ENCODE measurements around the gene CD300C.
A peak's percentile ranks its signal among the peaks of the same experiment; 100 is the strongest.

The CD300C gene

GRCh38 chr17:74573169-74573568 lies 27.3 kb upstream of the CD300C start:
- DNase-seq: no peak
- in situ Hi-C loops (cut with HindIII; ENCODE audit: low pct_ligation_motif_present, low sequenced_read_pairs): no loop called here
- Histone ChIP-seq H3K27ac (no peak overlapping the region), H3K4me3 (ENCODE audit: low read depth, low read length) (no peak overlapping the region), H3K36me3 (replicated peaks) (no peaks in the 10 kb centered on the region), H3K27me3 (replicated peaks) (no peaks in the 10 kb centered on the region)
- no peak for TF ChIP-seq CTCF (IDR thresholded peaks at IDR 0.05; ENCODE audit: low read depth, low read length, missing control alignments)

- no peak overlapping the region for H3K27ac ChIP-seq
- no peak for TF ChIP-seq CTCF (IDR thresholded peaks at IDR 0.05; ENCODE audit: low read depth, low read length, missing control alignments)
- H3K4me3 ChIP-seq (ENCODE audit: low read depth, low read length): no peak overlapping the region
- DNase-seq: no peak
- in situ Hi-C loops (cut with HindIII; ENCODE audit: low pct_ligation_motif_present, low sequenced_read_pairs): no loop called here
- no peaks in the 10 kb centered on the region for H3K27me3 ChIP-seq (replicated peaks)
- H3K36me3 ChIP-seq (replicated peaks): no peaks in the 10 kb centered on the region
Measured at GRCh38 chr17:74571621-74572270, 25.8 kb upstream of the CD300C start.

- in situ Hi-C loops (cut with HindIII; ENCODE audit: low pct_ligation_motif_present, low sequenced_read_pairs): no loop called here
- TF ChIP-seq CTCF (IDR thresholded peaks at IDR 0.05; ENCODE audit: low read depth, low read length, missing control alignments): no peak
- Histone ChIP-seq H3K27ac (peak overlapping the region; percentile 53), H3K36me3 (replicated peaks) (no peaks in the 10 kb centered on the region), H3K27me3 (replicated peaks) (no peaks in the 10 kb centered on the region), H3K4me3 (ENCODE audit: low read depth, low read length) (no peak overlapping the region)
- DNase-seq: peak; percentile 94
Measured at GRCh38 chr17:74569020-74570003, 23.4 kb upstream of the CD300C start.

- TF ChIP-seq CTCF (IDR thresholded peaks at IDR 0.05; ENCODE audit: low read depth, low read length, missing control alignments): no peak
- no peak for DNase-seq
- in situ Hi-C loops (cut with HindIII; ENCODE audit: low pct_ligation_motif_present, low sequenced_read_pairs): no loop called here
Measured at GRCh38 chr17:74568106-74568873, 22.4 kb upstream of the CD300C start.

GRCh38 chr17:74567397-74567796 lies 21.5 kb upstream of the CD300C start, which contains the start of gene CD300H:
Gene CD300H, minus strand, starts transcription at chr17:74567509.
- H3K4me3 ChIP-seq (ENCODE audit: low read depth, low read length): no peak within 1 kb of the TSS
- H3K27ac ChIP-seq: no peak within 1 kb of the TSS
- H3K36me3 ChIP-seq (replicated peaks): no peaks in the 10 kb centered on the region
- no peaks in the 10 kb centered on the region for H3K27me3 ChIP-seq (replicated peaks)
- no peak for DNase-seq
- in situ Hi-C loops (cut with HindIII; ENCODE audit: low pct_ligation_motif_present, low sequenced_read_pairs): no loop called here
- no peak for TF ChIP-seq CTCF (IDR thresholded peaks at IDR 0.05; ENCODE audit: low read depth, low read length, missing control alignments)

More at GRCh38 chr17:74568106-74568873, 22.4 kb upstream of the CD300C start:
- Histone ChIP-seq H3K36me3 (replicated peaks) (no peaks in the 10 kb centered on the region), H3K4me3 (ENCODE audit: low read depth, low read length) (no peak overlapping the region), H3K27ac (no peak overlapping the region), H3K27me3 (replicated peaks) (no peaks in the 10 kb centered on the region)
